ENCODE data around the gene RDH14. TPM values are rescaled to one million over a fixed set of nuclear protein-coding genes. Genes with fewer than 3 reads are reported as not detected.

Gene RDH14, protein sequence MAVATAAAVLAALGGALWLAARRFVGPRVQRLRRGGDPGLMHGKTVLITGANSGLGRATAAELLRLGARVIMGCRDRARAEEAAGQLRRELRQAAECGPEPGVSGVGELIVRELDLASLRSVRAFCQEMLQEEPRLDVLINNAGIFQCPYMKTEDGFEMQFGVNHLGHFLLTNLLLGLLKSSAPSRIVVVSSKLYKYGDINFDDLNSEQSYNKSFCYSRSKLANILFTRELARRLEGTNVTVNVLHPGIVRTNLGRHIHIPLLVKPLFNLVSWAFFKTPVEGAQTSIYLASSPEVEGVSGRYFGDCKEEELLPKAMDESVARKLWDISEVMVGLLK
- total RNA-seq (ENCODE audit: low replicate concordance), result 17.7 and 24.2 TPM in 2 replicates

DNA sequence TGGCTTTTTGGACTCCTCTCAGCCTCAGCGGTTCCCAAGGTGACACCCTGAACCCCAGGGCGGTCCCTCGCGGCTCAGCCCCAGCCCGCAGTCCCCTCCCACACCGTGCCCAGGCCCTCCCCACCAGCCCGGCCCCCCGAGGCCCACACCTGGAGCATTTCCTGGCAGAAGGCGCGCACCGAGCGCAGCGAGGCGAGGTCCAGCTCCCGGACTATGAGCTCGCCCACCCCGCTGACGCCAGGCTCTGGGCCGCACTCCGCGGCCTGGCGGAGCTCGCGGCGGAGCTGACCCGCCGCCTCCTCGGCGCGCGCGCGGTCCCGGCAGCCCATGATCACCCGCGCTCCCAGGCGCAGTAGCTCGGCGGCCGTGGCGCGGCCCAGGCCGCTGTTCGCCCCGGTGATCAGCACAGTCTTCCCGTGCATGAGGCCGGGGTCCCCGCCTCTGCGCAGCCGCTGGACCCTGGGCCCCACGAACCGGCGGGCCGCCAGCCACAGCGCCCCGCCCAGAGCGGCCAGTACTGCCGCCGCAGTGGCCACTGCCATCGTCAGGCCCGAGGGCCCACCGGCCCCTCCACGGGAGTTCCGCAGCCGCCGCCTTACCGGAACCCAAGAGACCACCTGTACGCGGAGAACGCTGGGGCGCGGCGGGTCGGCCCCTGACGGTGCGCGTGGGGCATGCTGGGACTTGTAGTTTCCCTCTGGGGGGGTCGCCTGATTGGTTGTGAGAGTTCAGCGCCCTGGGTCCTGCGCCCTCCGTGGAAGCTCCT is at the start of gene RDH14:
RDH14 (minus strand) TSS at position 623 of the 766 bp plus-strand sequence; CDS start at position 542, 81 bp downstream.

DNA sequence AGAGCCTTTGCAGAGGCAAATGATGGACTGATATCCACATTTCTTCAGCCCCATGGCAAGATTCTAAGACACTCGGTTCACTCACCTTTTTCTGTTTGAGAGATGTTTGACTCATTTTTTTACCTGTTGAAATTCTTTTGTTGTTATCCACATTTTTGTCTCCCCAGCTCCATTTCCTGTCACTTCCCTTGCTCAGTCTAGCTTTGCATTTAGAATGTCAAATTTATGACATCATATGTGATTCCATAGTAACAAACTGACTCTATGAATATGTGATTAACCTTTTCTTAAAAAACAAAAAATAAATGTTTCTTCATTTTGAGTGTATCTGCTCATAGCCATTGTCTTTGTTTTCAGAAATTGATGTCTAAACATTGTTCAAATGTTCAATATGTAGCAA is 28.9 kb upstream of the RDH14 start, which contains the start of gene NT5C1B:
NT5C1B (minus strand) TSS at position 216 of the 400 bp plus-strand sequence; CDS start at position 115, 101 bp downstream.

Other genes with a start within 250 kb of the RDH14 start
- not detected in 2 replicates for gene NT5C1B, start 28.9 kb upstream of the RDH14 start, total RNA-seq (ENCODE audit: low replicate concordance)